ENCODE measurements around the gene ARHGEF11. TPM values are rescaled to one million over a fixed set of nuclear protein-coding genes. Genes with fewer than 3 reads are reported as not detected.

ARHGEF11 gene
- total RNA-seq, 1 experiment from 2014 or later, result 21.5 TPM

DNA sequence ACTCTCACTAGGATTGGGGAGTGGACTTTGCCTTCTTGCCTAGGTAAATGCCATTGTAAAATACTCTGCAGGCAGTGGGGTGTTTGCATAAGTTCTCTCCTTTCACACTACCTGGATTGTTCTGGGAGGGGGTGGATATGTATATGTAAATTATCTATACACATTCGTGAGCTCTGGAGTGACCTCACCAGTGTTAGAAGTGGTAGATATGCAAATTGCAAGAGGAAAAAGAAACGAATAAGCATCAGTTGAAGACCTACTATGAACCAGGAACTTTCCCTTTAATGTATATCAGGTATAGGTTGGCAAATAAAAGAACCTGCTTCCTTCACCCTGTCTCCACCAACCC is 1.5 kb upstream of the ARHGEF11 start:
- DNase-seq (ENCODE audit: low spot score), result no peak

DNA sequence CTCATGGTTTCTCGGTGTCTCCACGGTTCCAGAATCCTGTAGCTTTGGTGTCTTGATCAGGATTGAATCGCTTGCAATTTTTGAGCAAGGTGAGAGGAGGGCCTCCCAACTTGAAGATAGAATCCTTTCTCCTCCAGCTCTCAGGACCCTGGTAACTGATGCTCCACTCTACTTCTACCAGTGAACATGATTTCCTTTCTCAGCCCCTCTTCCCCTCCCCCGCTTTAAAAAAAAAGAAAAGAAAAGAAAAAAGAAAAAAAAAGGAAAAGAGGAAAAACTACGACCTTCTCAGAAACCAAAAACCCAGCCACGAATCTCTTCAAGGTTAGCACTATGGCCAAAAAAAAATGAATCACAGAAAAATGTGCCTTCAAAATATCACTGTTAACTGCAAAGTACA is 1.2 kb downstream of the ARHGEF11 start:
- DNase-seq (ENCODE audit: low spot score), result no peak

DNA sequence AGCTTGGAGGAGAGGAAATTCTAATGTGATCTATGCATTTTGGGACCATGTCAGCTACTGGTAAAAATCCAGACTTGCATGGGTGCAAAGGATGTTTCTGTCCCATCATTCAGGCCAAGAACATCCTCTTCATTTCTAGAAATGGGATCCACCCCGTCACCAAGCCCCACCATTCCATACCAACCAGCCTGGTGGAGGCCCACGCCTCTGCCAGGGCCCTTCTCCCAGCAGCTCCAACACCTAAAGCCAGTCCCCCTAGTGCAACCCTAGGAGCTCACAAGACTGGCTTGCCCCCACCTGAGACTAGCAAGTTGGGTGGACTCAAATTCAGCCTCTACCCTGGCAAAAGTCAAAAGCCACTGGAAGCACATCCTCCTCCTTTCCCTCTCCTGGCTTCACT is 1.9 kb downstream of the ARHGEF11 start:
- no peak for DNase-seq (ENCODE audit: low spot score)

DNA sequence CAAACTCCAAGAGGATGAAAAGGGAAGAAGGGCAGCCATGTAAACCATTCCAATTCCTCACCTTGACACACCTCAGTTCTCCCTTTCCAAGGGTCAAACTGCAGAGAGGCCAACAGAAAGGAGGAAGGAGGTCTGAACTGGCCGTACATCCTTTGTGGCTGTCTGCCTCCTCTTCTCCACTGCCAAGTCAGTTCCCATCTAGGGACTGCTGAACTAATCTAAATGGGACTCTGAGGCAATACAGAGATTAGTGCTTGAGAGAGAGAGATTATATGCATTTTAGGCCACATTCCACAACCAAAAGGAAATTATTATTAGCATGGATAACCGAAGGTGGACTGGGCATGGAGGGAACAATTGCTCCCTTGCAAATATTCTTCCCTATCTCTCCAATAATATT is 2.7 kb downstream of the ARHGEF11 start:
- no peak for DNase-seq (ENCODE audit: low spot score)

DNA sequence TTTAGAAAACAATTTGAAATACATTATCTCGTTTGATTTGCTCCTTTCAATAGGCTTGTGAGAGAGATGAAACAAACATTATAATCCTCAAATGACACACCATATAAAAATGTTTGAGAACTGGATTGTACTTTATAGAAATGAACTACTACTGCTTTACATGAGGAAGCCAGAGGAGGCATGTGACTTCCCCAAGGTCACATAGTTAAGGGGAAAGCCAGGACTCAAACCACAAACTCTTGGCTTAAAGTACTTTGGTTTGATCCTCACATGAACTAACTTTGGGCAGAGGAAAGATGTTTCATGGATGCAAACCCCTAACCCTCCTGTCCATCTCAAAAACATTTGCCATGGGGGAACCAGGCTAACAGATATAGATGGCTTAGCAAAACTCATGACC is 4.7 kb downstream of the ARHGEF11 start:
- peak; percentile 33 for DNase-seq (ENCODE audit: low spot score)

DNA sequence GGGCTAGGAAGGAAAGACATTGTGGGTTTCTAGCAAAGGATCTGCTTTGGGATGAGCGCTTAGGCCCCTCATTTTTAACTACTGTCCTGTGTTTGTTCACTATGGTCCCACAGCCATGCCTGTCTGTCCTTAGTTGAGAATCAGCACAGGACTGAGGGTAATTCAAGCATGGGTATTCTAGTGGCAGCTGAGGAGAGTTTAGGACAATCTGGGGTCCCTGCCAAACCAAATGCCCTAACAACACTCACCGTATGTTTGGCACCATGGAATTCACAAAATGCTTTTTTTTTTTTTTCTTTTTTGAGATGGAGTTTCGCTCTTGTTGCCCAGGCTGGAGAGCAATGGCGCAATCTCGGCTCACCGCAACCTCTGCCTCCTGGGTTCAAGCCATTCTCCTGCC is 10.4 kb downstream of the ARHGEF11 start:
- DNase-seq (ENCODE audit: low spot score), result no peak

DNA sequence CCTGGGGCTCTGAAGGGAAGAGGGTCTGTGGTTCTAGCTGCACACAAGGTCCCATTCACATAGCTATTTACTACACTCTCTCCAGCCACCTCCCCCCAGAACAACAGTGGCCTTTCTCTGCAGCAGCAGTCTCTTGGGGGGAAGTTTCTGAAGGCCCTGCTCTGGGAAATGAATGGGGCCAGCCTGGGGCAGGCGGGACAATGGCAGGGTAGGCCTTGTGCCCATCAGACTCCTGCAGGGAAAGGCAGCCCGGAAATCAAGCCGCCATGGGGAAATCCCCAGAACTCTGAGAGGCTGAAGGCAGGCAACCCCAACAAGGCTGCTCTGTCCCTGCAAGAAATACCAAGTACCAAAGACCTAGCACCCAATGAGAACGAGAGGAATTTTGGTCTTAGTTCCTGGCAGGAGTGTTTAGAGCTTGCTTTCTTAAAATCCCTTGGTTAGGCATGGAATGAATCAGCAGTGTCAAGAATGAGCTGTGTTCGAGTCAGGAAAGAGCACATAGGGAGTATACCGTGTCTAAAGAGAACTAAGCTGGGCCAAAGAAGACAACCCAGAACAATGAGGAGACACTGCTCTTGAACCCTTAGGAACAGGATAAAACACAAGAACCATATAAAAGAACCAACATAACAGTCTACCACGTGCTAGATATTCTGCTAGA is 11.3 kb downstream of the ARHGEF11 start:
- DNase-seq (ENCODE audit: low spot score), result no peak

DNA sequence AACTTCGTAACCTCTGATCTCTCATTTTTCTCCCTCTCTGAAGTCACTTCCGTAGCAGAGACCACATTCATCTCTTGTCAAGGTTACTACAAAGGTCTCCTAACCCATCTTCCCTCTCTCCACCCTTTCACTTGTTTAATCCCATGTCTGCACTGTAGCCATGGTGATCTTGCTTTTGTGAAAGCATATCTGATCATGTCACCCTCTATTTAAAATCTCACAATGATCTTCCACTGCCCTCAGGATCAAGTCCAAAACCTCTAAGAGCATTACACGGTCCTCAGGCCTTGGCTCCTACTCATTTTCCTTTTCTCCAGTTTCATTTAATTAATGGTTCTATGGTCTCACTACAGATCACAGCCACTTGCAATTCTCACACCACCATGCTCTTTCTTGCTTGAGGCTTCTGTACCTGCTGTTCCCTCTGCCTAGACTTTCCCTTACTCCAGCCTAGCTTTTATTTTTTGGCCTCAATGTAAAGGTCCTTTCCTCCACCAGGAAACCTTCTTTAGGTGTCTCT is 12.1 kb downstream of the ARHGEF11 start:
- no peak for DNase-seq (ENCODE audit: low spot score)

DNA sequence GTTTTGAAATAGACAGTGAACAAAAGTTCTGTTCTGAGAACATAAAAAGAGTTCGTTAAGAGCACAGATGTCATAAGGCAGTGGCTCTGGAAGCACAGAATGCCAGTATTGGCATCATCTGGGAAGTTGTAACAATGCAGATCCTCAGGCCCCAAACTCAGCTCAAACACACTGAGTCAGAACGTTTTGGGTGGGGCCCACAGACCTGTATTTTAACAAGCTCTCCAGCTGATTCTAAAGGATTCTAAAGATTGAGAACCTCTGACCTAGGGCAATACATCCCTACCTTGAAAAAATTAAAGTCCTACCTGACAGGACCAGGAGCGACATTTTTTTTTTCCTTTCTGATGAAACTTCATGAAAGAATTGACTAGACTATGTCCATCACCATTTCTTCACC is 13.2 kb downstream of the ARHGEF11 start:
- DNase-seq (ENCODE audit: low spot score), result no peak

DNA sequence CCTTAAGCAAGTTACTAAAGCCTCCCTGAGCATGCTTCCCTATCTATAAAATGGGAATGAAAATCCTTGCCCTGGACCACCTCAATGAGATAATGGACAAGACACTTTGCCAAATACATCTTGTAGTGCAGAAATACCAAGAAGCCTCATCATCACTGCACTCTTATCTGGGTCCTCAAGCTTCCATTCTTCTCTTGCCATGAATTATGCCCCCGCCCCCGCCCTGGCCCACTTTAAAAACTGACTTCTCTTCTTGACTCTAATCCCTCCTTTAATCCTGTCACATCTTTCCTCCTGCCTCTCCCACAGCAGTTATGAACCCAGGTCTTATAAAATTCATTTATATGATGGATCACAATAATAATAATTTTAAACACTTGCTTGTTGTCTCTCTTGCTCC is 14.8 kb downstream of the ARHGEF11 start:
- DNase-seq (ENCODE audit: low spot score), result no peak

DNA sequence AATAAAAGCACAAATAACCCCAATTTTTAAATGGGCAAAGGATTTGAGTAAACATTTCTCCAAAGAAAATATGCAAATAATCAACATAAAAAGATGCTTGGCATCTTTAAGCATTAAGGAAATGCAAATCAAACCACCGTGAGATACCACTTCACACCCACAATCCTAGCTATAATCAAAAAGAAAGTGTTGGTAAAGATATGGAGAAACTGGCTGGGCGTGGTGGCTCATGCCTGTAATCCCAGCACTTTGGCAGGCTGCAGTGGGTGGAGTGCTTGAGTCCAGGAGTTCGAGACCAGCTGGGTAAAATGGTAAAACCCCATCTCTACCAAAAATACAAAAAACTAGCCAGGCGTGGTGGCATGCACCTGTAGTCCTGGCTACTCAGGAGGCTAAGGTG is 16.9 kb downstream of the ARHGEF11 start:
- no peak for DNase-seq (ENCODE audit: low spot score)

DNA sequence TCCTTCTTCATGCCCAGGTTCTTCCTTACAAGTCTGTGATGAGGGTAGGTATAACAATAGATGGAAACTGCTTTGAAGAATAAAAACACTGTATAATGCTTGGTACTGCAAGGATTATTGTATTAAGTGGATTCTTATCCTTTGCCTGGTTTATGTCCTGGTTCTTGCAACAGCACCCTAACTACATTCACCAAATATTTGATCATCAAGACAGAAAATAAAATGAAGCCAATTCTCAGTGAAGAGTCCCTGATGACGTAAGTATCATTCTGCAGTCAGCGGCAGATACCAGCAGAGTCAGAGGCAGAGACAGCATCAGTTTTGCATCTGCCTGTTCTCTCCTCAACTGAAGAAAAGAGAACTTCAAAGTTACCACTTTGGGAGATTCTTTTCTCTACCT is 19.7 kb downstream of the ARHGEF11 start:
- DNase-seq (ENCODE audit: low spot score), result no peak

DNA sequence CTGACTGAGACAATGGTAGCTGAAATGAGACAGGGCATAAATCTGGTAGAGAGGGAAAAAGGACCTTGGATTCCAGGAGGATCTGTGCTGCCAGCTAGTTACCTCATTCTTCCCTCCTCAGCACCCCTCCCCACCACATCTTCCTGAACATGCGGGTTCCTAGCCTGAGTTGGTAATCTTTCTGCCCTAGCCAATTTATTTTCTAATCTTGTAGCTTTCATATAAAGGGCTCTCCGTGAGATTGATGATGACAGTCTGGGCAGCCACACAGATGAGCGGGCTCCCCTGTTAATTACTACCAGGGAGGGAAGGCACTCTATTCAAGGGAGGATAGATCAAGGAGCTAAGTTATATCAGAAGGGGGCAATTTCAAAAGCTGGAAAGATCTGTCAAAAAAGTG is 20.2 kb downstream of the ARHGEF11 start:
- no peak for DNase-seq (ENCODE audit: low spot score)

DNA sequence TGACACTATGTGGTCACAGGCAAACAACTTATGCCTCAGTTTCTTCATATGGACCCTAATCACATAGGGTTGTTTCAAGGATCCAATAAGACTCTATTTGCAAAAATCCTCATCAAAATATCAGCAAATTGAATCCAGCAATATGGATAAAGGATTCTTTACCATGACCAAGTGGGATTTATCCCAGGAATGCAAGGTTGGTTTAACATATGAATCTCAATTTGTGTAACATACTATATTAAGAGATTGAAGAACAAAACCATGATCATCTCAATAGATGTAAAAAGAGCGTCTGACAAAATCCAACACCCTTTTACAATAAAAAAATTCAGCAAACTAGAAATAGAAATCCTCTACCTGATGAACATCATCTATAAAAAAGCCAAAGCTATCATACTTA is 23.9 kb downstream of the ARHGEF11 start:
- DNase-seq (ENCODE audit: low spot score), result no peak

DNA sequence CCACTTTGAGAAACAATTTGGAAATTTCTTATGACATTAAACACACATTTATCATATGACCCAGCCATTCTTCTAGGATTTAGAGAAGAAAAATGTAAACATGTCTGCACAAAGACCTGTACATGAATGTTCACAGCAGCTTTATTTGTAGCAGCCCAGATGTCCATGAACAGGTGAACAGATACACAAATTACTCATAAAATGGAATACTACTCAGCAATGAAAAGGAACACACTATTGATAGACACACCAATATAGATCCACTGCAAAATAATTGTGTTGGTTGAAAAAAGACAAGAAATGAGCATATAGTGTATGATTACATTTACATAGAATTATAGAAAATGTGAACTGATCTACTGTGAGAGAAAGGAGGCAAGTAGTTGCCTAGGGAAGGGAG is 26.1 kb downstream of the ARHGEF11 start:
- DNase-seq (ENCODE audit: low spot score), result no peak

DNA sequence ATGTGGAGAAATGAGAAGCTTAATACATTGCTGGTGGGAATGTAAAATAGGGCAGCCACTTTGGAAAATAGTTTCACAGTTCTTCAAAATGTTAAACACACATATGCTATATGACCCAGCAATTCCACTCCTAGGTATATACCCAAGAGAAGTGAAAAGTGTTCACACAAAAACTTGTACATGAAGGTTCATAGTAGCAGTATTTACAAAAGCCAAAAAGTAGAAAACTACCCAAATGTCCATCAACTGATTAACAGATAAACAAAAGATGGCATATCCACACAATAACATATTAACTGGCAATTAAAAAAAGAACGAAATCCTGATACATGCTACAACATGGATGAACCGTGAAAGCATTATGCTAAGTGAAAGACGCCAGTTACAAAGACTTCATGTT is 33.7 kb downstream of the ARHGEF11 start:
- DNase-seq (ENCODE audit: low spot score), result no peak

DNA sequence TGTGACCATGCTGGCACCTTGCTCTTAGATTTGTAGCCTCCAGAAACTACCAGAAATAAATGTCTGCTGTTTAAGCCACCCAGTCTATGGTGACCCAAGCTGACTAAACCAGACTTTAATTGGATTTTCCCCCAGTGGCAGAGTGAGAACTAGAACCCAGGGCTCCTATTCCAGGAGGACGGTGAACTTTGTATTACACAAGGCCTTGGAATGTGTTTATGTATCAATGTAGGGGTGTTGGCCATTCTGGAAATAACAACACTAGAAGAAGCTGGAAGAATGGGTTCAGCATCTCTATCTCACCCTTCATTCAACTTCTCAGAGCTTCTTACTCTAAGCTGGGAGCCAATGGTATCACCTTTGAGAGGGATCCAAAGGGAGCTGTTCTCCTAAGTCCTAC is 37.0 kb downstream of the ARHGEF11 start:
- DNase-seq (ENCODE audit: low spot score), result no peak

DNA sequence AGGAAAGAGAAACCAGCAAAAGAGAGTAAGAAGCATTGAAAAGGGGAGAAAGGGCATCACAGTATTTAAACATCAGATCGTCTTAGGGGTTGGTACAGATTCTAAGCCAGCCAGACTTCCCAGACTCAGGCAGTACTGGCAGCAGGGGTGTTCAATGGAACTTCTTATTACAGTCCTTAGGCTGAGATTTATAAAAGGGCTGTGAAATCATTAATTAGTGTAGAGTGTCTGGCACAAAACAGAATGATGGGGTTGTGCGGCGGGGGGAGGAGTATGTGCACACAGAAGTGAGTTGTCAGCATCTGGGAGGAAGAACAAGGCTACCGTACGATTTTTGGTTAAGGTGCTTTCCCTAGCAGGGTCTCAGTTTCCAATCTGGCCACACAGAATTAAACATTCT is 38.2 kb downstream of the ARHGEF11 start:
- no peak for DNase-seq (ENCODE audit: low spot score)

DNA sequence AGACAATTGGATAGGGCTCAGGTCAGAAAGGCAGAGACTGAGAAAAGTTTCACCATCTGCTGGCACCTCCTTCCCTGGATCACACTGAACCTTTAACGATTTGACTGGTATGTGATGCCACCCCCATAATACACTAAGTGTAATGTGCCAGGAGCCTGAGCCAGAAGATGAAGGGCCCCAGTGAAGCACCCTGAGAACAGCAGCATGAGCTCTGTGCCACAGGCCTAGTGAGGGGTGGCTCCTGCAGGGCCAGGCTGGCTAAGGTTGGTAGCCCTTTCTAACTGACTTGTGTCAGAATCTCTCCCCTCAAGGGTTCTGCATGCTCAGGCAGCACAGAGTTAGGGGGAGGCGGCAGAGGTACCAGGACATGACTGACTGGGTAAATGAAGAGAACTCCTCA is 38.9 kb downstream of the ARHGEF11 start:
- DNase-seq (ENCODE audit: low spot score), result no peak

DNA sequence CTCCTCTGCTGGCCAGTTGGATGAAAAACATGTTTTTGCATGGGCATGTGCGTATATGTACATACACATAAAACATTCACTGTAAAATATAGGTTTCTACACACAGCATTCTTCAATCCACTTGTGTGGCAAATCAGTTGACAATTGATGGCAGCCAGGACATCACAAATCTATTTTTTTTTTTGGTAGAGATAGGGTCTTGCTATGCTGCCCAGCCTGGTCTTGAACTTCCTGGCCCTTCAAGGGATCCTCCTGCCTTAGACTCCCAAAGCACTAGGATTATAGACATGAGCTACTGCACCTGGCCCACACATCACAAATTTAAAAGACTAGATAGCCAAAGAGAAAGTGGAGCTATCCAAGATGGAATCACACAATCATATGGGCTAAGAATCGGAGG is 39.6 kb downstream of the ARHGEF11 start:
- DNase-seq (ENCODE audit: low spot score), result no peak

DNA sequence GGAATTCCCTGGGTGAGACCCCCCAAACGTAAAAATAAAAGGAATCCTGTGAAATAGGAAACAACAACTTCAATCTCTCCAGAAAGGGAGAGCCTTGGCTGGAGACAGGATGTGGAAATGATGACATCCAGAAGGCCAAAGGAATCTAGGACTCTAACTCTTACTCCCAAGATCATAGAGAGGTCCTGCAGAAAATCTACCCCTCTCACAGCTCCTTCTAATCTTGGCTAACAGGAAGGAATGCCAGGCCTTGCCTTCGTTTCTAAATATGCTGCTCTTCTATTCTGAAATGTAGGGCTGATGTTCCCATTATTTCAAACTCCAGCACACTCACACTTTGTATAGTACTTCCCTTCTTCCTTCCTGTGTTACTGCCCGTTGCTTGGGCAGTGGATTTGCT is 40.7 kb downstream of the ARHGEF11 start:
- DNase-seq (ENCODE audit: low spot score), result no peak

DNA sequence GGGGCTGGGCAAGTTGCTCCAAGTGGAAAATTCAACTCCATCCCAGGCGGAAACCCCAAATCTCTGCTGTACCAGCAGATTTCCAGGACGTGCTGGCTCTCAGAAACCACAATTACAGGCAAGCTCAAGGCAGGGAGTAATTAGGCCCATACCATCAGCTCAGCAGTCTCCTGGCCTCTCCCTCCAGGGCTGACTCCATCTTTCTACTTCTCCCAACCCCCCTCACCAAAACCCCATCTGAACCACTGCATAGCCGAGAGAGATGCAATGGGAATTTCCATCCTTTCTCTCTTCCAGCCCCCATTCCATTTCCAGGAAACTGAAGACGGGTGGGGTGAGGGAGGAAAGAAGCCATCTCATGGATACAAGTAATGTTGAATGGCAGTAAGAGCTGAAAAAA is 41.2 kb downstream of the ARHGEF11 start:
- DNase-seq (ENCODE audit: low spot score), result no peak

DNA sequence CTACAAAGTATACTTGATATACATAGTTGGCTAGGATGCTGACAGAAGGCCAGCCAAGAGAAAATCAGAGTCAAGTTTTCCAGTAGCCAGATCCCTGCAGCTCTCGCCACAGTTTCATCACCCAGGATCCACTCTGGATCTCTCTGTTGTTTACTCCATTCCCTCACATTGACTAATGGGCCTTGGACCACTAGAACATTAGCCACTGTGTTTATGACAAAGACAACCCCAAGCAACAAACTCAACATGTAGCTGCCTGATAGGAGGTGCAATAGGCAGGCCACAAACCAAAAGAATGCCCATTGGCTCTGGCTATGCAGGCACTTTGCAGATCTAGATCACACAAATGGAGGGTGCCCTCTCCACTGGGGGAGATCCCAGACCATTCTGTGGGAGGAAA is 44.2 kb downstream of the ARHGEF11 start:
- no peak for DNase-seq (ENCODE audit: low spot score)

DNA sequence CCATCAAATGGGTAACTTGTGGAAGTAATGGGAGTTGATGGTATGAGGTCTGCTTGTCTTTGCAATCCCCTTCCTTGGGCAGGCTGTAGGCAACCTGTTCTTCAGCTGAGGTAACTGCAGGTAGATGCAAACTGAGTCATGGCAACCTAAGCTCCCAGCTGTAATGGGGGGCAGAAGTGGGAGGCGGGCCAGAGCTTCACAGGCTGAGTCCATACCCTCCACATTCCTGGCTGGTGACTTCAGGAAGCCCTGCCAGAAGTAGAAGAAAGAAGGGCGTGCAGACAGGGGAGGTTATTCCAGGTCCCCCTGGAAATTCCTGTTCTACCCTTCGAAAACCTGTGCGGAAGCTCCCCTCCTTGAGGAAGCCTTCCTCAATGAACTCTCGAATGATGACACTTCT is 44.9 kb downstream of the ARHGEF11 start:
- DNase-seq (ENCODE audit: low spot score), result no peak

Measured in A172 (cell line).